Stimulated activated CD4-positive, alpha-beta T cell treated with anti-CD3 and anti-CD28 coated beads, Interleukin-12 subunit alpha, Interleukin-12 subunit beta, amount 100 ng/mL, for 48 hours (primary cell): ENCODE measurements around the gene PALB2.
"Not testable (repeated sequence)": the region's sequence is repeated elsewhere in the genome, so short reads cannot be mapped to it uniquely, and the experiment has no call there.

ENCODE experiments used
- DNase-seq, 3 donors: peaks; one replicate each; pipeline ENCODE4 v3.0.0-alpha.2; 2020; ENCODE audit warnings: low read depth in 2 of 3, low spot score in 1 of 3

The PALB2 gene

GRCh38 chr16:23650674-23651416, 9.7 kb upstream of the PALB2 start:
- DNase-seq = no peak

- DNase-seq = no peak
Measured at GRCh38 chr16:23642246-23642774, 1.2 kb upstream of the PALB2 start.

- DNase-seq = no peak
Measured at GRCh38 chr16:23640615-23640930, 537 bp downstream of the PALB2 start.

- no peak for DNase-seq
Measured at GRCh38 chr16:23635958-23636357, 5.2 kb downstream of the PALB2 start.

GRCh38 chr16:23634461-23635036, 6.6 kb downstream of the PALB2 start:
- no peak for DNase-seq

GRCh38 chr16:23631874-23632273, 9.2 kb downstream of the PALB2 start:
- not testable (repeated sequence) for DNase-seq

GRCh38 chr16:23629516-23629915, 11.6 kb downstream of the PALB2 start:
- DNase-seq = no peak

- no peak for DNase-seq
Measured at GRCh38 chr16:23624092-23624491, 17.0 kb downstream of the PALB2 start.

- DNase-seq = no peak
Measured at GRCh38 chr16:23615805-23616204, 25.3 kb downstream of the PALB2 start.

GRCh38 chr16:23611936-23612335, 29.2 kb downstream of the PALB2 start:
- DNase-seq = no peak

GRCh38 chr16:23610905-23611304, 30.2 kb downstream of the PALB2 start:
- not testable (repeated sequence) for DNase-seq

- no peak for DNase-seq
Measured at GRCh38 chr16:23609929-23610328, 31.2 kb downstream of the PALB2 start.

- no peak for DNase-seq
Measured at GRCh38 chr16:23608194-23608593, 32.9 kb downstream of the PALB2 start.

- no peak for DNase-seq
Measured at GRCh38 chr16:23607726-23608125, 33.4 kb downstream of the PALB2 start.

GRCh38 chr16:23597003-23597756, 43.9 kb downstream of the PALB2 start:
- DNase-seq = peak in 1 of 3 donors; percentile 8

- peak; percentile 84 to 92 (median 89) for DNase-seq
Measured at GRCh38 chr16:23595951-23596720, 45.0 kb downstream of the PALB2 start, which contains the start of gene NDUFAB1. TSS of gene NDUFAB1 (minus strand) at chr16:23596316. CDS start at chr16:23596290, 26 bp downstream.

GRCh38 chr16:23595246-23595950, 45.7 kb downstream of the PALB2 start:
- no peak for DNase-seq

GRCh38 chr16:23594186-23594585, 46.9 kb downstream of the PALB2 start:
- no peak for DNase-seq

GRCh38 chr16:23590181-23590580, 50.9 kb downstream of the PALB2 start:
- no peak for DNase-seq

GRCh38 chr16:23587726-23588125, 53.4 kb downstream of the PALB2 start:
- DNase-seq = no peak
